ENCODE data around the gene RNF26.

Gene RNF26

GRCh38 chr11:119316729-119317591 lies 17.4 kb upstream of the RNF26 start, which contains the start of gene MCAM:
MCAM (minus strand) TSS chr11:119317130; CDS start chr11:119317101, 29 bp downstream.
- CTCF ChIA-PET: interaction anchor here (0.6 to 15.8 kb wide), 6 partner anchors 22 to 327 kb away, joined by 3 to 151 read pairs (median 4); partner anchors contain the start of genes C1QTNF5 and CBL
- H3K4me1 ChIP-seq (ENCODE audit: control insufficient read depth, insufficient read depth, low read length): no peaks in the 10 kb centered on the region; the same call in 1 of the 2 replicates
- no peak for TF ChIP-seq ZNF223 (tag by site-specific recombination; IDR thresholded peaks at IDR 0.05)
- no peak for TF ChIP-seq ZNF776 (tag by site-specific recombination; IDR thresholded peaks at IDR 0.05; ENCODE audit: borderline replicate concordance)
- peak; percentile 34; the same call in 1 of the 2 replicates for TF ChIP-seq SP3 (tag by site-specific recombination; IDR thresholded peaks at IDR 0.05)
- 0 out of 2 replicates have a peak, but pooled peaks have one; percentile 33 for TF ChIP-seq ZNF341 (tag by site-specific recombination; IDR thresholded peaks at IDR 0.05; ENCODE audit: low read depth)
- TF ChIP-seq SALL2 (tag by site-specific recombination; IDR thresholded peaks at IDR 0.05; ENCODE audit: borderline replicate concordance): no peak
- no peak for TF ChIP-seq ZNF157 (tag by site-specific recombination; IDR thresholded peaks at IDR 0.05)
- TF ChIP-seq KLF16 (tag by site-specific recombination; IDR thresholded peaks at IDR 0.05): peak; percentile 12; the same call in 1 of the 2 replicates
- no peak for TF ChIP-seq ZNF513 (tag by site-specific recombination; IDR thresholded peaks at IDR 0.05)
- peak; percentile 57 for TF ChIP-seq GLIS2 (tag by site-specific recombination; IDR thresholded peaks at IDR 0.05)
- 0 out of 2 replicates have a peak, but pooled peaks have one; percentile 2 for TF ChIP-seq ZXDB (tag by site-specific recombination; IDR thresholded peaks at IDR 0.05)
- peak; percentile 85 for TF ChIP-seq ZNF394 (tag by site-specific recombination; IDR thresholded peaks at IDR 0.05; ENCODE audit: borderline replicate concordance)
- TF ChIP-seq ZNF10 (tag by site-specific recombination; IDR thresholded peaks at IDR 0.05): no peak
- TF ChIP-seq ZNF148 (tag by site-specific recombination; IDR thresholded peaks at IDR 0.05; ENCODE audit: borderline replicate concordance): no peak
- no peak for TF ChIP-seq HOXD13 (CRISPR knock-in tag; IDR thresholded peaks at IDR 0.05; ENCODE audit: borderline replicate concordance)
- TF ChIP-seq ZNF623 (tag by site-specific recombination; IDR thresholded peaks at IDR 0.05): no peak
- TF ChIP-seq ZNF391 (tag by site-specific recombination; IDR thresholded peaks at IDR 0.05; ENCODE audit: borderline replicate concordance, low read depth): 0 out of 2 replicates have a peak, but pooled peaks have one; percentile 23
- TF ChIP-seq ZFP41 (tag by site-specific recombination; IDR thresholded peaks at IDR 0.05; ENCODE audit: borderline replicate concordance): no peak
- no peak for TF ChIP-seq ZNF366 (tag by site-specific recombination; conservative IDR thresholded peaks at IDR 0.05)
- no peak for TF ChIP-seq INSM2 (tag by site-specific recombination; IDR thresholded peaks at IDR 0.05)
- no peak for TF ChIP-seq ZNF510 (tag by site-specific recombination; IDR thresholded peaks at IDR 0.05; ENCODE audit: insufficient replicate concordance)
- TF ChIP-seq ZBTB20 (tag by site-specific recombination; IDR thresholded peaks at IDR 0.05): peak; percentile 42
- TF ChIP-seq GLI2 (tag by site-specific recombination; IDR thresholded peaks at IDR 0.05; ENCODE audit: borderline replicate concordance, low read depth): no peak
- no peak for TF ChIP-seq ZNF354C (tag by site-specific recombination; IDR thresholded peaks at IDR 0.05; ENCODE audit: borderline replicate concordance, low read depth)
- no peak for TF ChIP-seq ZNF362 (tag by site-specific recombination; IDR thresholded peaks at IDR 0.05)
- no peak for TF ChIP-seq ZNF114 (tag by site-specific recombination; IDR thresholded peaks at IDR 0.05)
- TF ChIP-seq ZNF335 (tag by site-specific recombination; conservative IDR thresholded peaks at IDR 0.05): peak; percentile 76
- TF ChIP-seq WT1 (tag by site-specific recombination; IDR thresholded peaks at IDR 0.05): no peak
- TF ChIP-seq ZNF548 (tag by site-specific recombination; IDR thresholded peaks at IDR 0.05): no peak
- peak; percentile 97 for TF ChIP-seq ZIC2 (tag by site-specific recombination; IDR thresholded peaks at IDR 0.05)
- no peak for TF ChIP-seq SP7 (tag by site-specific recombination; IDR thresholded peaks at IDR 0.05)
- no peak for TF ChIP-seq ZNF792 (tag by site-specific recombination; IDR thresholded peaks at IDR 0.05)

More at GRCh38 chr11:119316729-119317591, 17.4 kb upstream of the RNF26 start, which contains the start of gene MCAM:
- Histone ChIP-seq H3K4me3 (ENCODE audit: low read depth, low read length) (peak within 1 kb of the TSS; percentile 67), H3K27ac (ENCODE audit: extremely low read depth, low read depth, low read length) (peak within 1 kb of the TSS; percentile 62; the same call in 1 of the 2 replicates), H3K9me3 (ENCODE audit: control insufficient read depth, insufficient read depth, low read depth, low read length) (no peaks in the 10 kb centered on the region), H3K36me3 (ENCODE audit: control insufficient read depth in 2 of 2, insufficient read depth in 1 of 2, low read length in 2 of 2) (peaks cover 0 to 22% of the 10 kb centered on the region in 2 experiments; a peak in 1 of 3 replicates)
- POLR2A ChIA-PET: interaction anchor here (0.5 to 4.4 kb wide), 24 partner anchors 9 to 261 kb away, joined by 3 to 35 read pairs (median 5); partner anchors contain the start of genes ABCG4, C2CD2L, CBL and DPAGT1

All from HEK293 (cell line).